Brain microvascular endothelial cell (primary cell): ENCODE results near the gene PLOD1.

Source experiments
- DNase-seq: peaks from one replicate; pipeline ENCODE4 v3.0.0-alpha.2; 2020
- H3K27ac ChIP-seq: fragments of 250-450 bp; sonication (Bioruptor Pico); 2 replicates; pipeline ENCODE4 v1.5.1; 2020; ENCODE audit warnings: mild to moderate bottlenecking, moderate library complexity
- H3K27me3 ChIP-seq: fragments of 250-450 bp; sonication (Bioruptor Pico); replicated peaks from 2 replicates; pipeline ENCODE4 v1.5.1; 2020; ENCODE audit warnings: mild to moderate bottlenecking
- H3K36me3 ChIP-seq: fragments of 250-450 bp; sonication (Bioruptor Pico); replicated peaks from 2 replicates; pipeline ENCODE4 v1.5.1; 2020; ENCODE audit warnings: mild to moderate bottlenecking
- H3K4me3 ChIP-seq: 2 replicates; pipeline ENCODE4 v1.5.1; 2011; ENCODE audit warnings: low read depth, mild to moderate bottlenecking, control low read depth, low read length, moderate library complexity
- CTCF ChIP-seq: IDR thresholded peaks from 2 replicates; pipeline ENCODE4 v1.5.1; 2011; ENCODE audit warnings: low read depth, mild to moderate bottlenecking, moderate library complexity, low read length, control low read depth, inconsistent platforms; ENCODE audit errors: missing control alignments
- in situ Hi-C: cut with HindIII; loops from 2 replicates; pipeline ENCODE4 v1.10.0; 2017; ENCODE audit warnings: low sequenced_read_pairs, low pct_ligation_motif_present

Gene PLOD1

GRCh38 chr1:11963622-11964021 lies 29.1 kb downstream of the PLOD1 start:
- peaks cover 73% of the 10 kb centered on the region for H3K36me3 ChIP-seq
- DNase-seq = no peak
- H3K4me3 ChIP-seq = no peak overlapping the region
- H3K27ac ChIP-seq = no peak overlapping the region
- H3K27me3 ChIP-seq = no peaks in the 10 kb centered on the region
- in situ Hi-C loops = no loop called here
- TF ChIP-seq CTCF = no peak

- no peak for TF ChIP-seq CTCF
- H3K27ac ChIP-seq = no peak overlapping the region
- peaks cover 77% of the 10 kb centered on the region for H3K36me3 ChIP-seq
- no peak overlapping the region for H3K4me3 ChIP-seq
- DNase-seq = no peak
- no peaks in the 10 kb centered on the region for H3K27me3 ChIP-seq
- in situ Hi-C loops = no loop called here
Measured at GRCh38 chr1:11964656-11965055, 30.1 kb downstream of the PLOD1 start.

GRCh38 chr1:11967028-11967547 lies 32.6 kb downstream of the PLOD1 start:
- Histone ChIP-seq H3K27me3 (no peaks in the 10 kb centered on the region), H3K27ac (no peak overlapping the region), H3K36me3 (peaks cover 67% of the 10 kb centered on the region), H3K4me3 (no peak overlapping the region)
- in situ Hi-C loops = no loop called here
- TF ChIP-seq CTCF = peak; percentile 59
- no peak for DNase-seq

GRCh38 chr1:11970441-11971185 lies 36.1 kb downstream of the PLOD1 start:
- no peak for TF ChIP-seq CTCF
- in situ Hi-C loops = no loop called here
- no peak for DNase-seq

GRCh38 chr1:11977625-11978024 lies 43.1 kb downstream of the PLOD1 start:
- H3K27me3 ChIP-seq = no peaks in the 10 kb centered on the region

More at GRCh38 chr1:11970441-11971185, 36.1 kb downstream of the PLOD1 start:
- H3K27me3 ChIP-seq = no peaks in the 10 kb centered on the region
- H3K27ac ChIP-seq = no peak overlapping the region
- peaks cover 71% of the 10 kb centered on the region for H3K36me3 ChIP-seq
- no peak overlapping the region for H3K4me3 ChIP-seq

More at GRCh38 chr1:11977625-11978024, 43.1 kb downstream of the PLOD1 start:
- H3K4me3 ChIP-seq = no peak overlapping the region
- in situ Hi-C loops = no loop called here
- DNase-seq = no peak
- H3K27ac ChIP-seq = no peak overlapping the region
- TF ChIP-seq CTCF = no peak
- peaks cover 33% of the 10 kb centered on the region for H3K36me3 ChIP-seq
